SIG-M5 (cell line): ENCODE data around the gene RAB3A.
"Not testable (repeated sequence)": the region's sequence is repeated elsewhere in the genome, so short reads cannot be mapped to it uniquely, and the experiment has no call there.

Source experiments
- DNase-seq: peaks from one replicate; lab custom pipeline; 2025; lab: John Stamatoyannopoulos, UW

Gene RAB3A

GRCh38 chr19:18223860-18224524 is 20.1 kb upstream of the RAB3A start:
- no peak for DNase-seq

GRCh38 chr19:18221815-18222725 is 18.2 kb upstream of the RAB3A start:
- no peak for DNase-seq

GRCh38 chr19:18220632-18221275 is 16.9 kb upstream of the RAB3A start:
- no peak for DNase-seq

- DNase-seq = no peak
Measured at GRCh38 chr19:18219911-18220631, 16.2 kb upstream of the RAB3A start.

- no peak for DNase-seq
Measured at GRCh38 chr19:18218600-18218999, 14.8 kb upstream of the RAB3A start.

GRCh38 chr19:18218159-18218558 is 14.3 kb upstream of the RAB3A start:
- DNase-seq = no peak

- DNase-seq = no peak
Measured at GRCh38 chr19:18216789-18217188, 12.9 kb upstream of the RAB3A start.

GRCh38 chr19:18214779-18215433 is 11.1 kb upstream of the RAB3A start:
- DNase-seq = no peak

- no peak for DNase-seq
Measured at GRCh38 chr19:18211683-18212082, 7.8 kb upstream of the RAB3A start.

GRCh38 chr19:18209912-18210311 is 6.1 kb upstream of the RAB3A start:
- DNase-seq = not testable (repeated sequence)

GRCh38 chr19:18208098-18208951 is 4.5 kb upstream of the RAB3A start:
- DNase-seq = no peak

GRCh38 chr19:18206018-18206417 is 2.2 kb upstream of the RAB3A start:
- no peak for DNase-seq

GRCh38 chr19:18205200-18205892 is 1.5 kb upstream of the RAB3A start:
- DNase-seq = no peak

GRCh38 chr19:18204394-18205199 is 755 bp upstream of the RAB3A start:
- no peak for DNase-seq

GRCh38 chr19:18203408-18203862 is 407 bp downstream of the RAB3A start:
- DNase-seq = no peak

GRCh38 chr19:18202778-18203407 is 949 bp downstream of the RAB3A start:
- DNase-seq = no peak

- DNase-seq = no peak
Measured at GRCh38 chr19:18202397-18202777, 1.5 kb downstream of the RAB3A start.

- no peak for DNase-seq
Measured at GRCh38 chr19:18198374-18198773, 5.5 kb downstream of the RAB3A start.

- DNase-seq = no peak
Measured at GRCh38 chr19:18197941-18198340, 5.9 kb downstream of the RAB3A start.
